Hepatic stellate cell (primary cell): ENCODE results near the gene SMIM14.

Experiments
- DNase-seq: peaks from one replicate; pipeline ENCODE4 v3.0.0; 2011; ENCODE audit warnings: low spot score

SMIM14 gene

GRCh38 chr4:39497909-39498726 lies 140.5 kb downstream of the SMIM14 start:
- no peak for DNase-seq
